Activated CD4-positive, alpha-beta T cell treated with anti-CD3 and anti-CD28 coated beads, Interleukin-2, Interleukin-6, amounts not matched to agents 100 ng/mL and 50 ng/mL, durations not matched to agents 16 hours and 8 hours (primary cell): ENCODE data around the gene FHL1.
"Not testable (repeated sequence)": the region's sequence is repeated elsewhere in the genome, so short reads cannot be mapped to it uniquely, and the experiment has no call there.

Experiments used
- DNase-seq: peaks from one replicate; pipeline ENCODE4 v3.0.0-alpha.2; 2020

FHL1 gene

DNA sequence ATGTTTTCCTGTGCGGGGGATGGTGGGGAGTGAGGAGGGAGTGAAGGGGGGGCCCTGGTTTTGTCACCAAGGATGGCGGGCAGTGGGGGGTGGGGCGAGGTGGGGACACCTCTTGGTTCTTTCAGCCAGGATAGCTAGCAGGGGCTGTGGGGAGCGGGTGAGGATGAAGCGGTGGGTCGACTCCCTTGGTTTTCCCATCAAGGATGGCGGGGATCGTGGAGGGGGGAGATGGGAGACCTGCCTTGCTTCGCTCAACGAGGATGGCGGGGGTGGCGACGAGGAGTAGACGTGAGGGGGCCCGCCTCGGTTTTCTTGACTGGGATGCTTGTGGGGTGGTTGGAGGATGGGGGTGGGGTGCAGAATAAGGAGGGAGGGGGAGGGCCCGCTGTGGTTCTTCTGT is 643 bp downstream of the FHL1 start:
- DNase-seq, result no peak

DNA sequence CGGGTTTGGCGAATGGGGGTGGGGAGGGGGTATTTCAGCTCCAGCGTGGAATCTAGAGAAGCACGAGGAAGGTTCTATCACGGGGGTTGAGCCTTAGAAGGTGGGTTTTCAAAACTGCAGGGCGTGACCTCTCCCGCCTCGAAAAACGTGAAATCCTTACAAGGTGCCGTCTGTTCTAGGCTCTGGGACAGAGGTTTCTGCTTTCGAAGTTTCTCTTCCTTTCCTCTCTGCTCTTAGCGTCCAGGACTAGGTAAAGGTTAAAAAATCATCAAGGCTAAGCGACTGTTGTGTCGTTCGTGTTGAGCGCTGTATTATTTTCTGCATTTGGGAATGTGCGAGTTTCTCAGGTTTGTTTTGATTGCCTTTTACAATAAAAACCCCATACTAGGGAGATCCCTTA is 1.1 kb downstream of the FHL1 start:
- no peak for DNase-seq

DNA sequence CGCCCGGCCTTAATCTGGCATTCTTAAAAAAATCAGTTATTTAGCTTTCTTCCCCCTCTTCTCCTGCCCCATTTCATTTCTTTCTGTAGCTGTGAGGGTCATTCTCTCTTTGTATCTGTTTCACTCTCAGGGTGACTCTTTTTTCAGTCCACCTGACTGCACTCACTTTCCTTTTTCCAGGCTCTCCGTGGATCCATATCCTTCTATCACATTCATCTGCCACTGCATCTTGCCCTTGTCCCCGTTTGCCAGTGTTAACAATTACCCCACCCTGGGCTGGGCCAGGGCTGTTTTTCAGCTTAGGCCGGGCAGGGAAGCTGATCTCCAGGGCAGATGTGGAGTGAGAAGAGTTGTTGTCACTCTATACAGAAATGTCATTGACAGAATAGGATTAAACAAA is 7.7 kb downstream of the FHL1 start:
- DNase-seq, result no peak

DNA sequence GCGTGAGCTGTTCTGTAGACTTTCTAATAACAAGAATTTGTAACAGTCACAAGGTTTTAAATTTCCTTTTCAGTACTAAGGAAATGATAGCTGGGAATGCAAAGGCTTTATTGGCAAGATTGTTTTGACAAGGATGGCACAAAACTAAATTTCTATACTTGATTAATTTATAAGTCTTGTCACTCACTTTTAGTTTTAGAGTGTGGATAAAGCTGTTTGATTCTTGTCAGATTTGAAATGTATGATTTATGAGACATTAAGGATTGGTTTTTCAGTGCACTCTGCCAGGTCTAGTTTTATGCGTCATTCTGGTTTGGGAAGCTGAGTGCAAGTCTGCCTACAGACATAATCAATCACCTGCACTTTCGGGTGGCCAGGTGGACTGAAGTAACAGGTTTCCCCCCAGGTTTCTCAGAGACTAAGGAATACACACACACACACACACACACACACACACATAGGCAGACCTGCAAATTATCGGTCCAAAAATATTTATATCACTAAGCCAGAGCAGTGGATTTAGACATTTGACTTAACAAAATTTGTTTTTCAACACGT is 9.3 kb downstream of the FHL1 start:
- DNase-seq, result no peak

DNA sequence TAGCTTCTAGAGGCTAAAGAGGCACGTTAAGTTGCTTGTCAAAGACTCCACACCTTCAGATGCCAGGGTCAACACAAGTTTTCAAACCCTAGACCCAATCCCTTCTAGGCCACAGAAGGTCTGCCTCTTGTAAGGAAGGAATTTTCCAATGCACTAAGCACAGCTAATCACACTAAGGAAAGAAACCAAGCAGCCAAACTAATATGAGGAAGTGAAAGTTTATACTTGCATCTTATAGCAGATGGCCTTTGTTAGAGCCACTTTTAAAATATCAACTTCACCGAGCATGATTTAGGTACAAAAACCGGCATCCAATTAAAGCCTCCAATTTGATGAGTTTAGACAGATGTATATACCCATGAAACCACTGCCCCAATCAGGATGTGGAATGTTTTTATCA is 9.9 kb downstream of the FHL1 start:
- DNase-seq, result no peak

DNA sequence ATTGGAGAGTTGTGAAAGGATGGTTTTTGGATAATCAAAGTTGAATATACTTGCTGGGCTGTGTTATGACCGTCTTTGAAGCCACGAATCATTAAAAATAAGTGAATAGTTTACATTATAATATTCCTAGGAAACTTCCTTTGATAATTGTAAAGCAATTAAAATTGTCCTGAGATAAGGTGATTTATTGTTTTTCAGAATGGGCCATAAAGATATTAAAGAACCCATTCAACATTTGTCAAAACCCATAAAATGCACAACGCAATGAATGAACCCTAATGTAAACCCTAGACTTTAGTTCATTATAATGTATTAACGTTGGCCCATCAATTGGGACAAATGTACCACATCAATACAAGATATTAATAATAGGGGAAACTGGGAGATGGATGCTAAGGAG is 11.4 kb downstream of the FHL1 start:
- DNase-seq, result no peak

DNA sequence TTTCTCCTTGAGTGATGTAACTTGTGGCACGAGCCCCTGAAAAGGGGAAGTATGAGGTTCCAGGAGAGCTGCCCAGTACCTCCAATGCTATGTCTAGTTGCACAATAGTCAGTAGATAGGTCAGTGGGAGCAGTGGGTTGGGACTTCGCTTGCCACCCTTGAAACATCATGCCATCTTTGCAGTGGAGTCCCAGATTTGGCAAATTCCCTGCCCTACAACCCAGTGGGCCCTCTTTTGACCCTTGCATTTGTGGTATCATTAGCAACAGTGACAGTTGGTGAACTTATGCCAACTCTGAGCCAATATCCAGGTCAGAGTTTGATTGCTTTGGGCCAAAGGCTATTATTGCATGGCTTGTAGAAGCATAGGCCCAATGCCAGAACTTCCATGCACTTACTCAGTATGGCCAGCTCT is 12.3 kb downstream of the FHL1 start:
- no peak for DNase-seq

DNA sequence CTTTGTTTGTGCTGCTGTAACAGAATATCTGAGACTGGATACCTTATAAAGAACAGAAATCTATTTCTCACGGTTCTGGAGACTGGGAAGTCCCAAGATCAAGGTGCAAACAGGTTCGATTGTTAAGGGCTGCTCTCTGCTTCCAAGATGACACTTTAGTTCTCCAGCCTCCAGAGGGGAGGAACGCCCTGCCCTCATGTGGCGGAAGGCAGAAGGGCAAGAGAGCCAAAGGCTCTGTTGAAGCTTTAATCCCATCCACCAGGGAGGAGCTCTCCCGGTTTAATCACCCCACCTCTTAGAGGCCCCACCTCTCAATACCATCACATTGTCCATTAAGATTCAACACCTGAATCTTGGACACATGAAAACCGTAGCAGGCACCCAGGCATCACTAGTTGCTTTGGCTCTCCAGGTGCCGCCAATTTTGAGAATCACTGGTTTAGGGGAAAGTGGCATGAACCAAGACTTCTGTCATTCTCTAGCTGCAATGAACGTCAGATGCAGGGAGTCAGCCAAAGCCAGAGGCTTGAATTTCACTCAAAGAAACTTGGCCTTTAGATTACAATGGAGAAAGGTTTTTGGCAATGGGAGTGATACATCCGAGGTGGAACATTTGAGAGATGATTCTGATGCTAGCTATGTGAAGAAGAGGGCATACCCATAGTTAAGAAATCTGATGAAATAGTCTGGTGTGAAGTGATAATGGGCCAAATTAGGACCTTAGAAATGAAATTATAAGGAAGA is 15.7 kb downstream of the FHL1 start:
- peak; percentile 57 for DNase-seq

DNA sequence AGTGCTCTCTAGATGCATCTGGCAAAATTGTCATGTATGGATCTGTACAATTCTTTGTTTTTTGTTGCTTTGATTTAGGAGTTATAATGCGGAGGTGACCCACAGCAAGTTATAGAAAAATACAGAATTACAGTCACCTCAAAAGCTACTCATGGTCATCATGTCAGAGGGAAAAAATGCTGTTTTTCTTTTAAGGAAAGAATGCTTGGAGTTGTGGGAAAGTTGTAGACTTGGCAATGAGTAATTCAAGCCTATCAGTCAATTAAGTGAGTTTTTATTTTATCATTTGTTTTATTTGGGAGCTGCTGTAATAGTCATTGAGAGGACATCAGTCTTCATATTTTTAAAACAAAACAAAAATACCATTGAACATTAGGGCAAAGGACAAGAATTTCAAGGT is 16.4 kb downstream of the FHL1 start:
- no peak for DNase-seq

DNA sequence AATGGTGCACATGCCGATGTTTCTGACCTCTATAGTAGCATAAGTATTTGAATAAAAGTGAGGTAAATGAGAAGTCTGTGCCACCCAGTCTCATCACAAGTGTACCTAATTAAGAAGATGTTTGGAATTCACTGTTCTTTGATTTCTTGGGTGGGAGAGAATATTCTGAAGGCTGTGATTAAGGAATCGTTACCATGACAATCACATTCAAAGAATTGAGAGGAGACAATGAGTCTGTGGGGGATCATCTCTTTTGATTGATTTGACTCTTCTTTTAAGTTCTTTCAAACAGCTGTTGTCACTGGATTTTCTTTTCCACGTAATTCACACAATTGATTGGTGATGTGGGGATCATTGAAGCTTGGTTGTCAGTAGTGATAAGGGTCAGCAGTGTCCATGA is 18.1 kb downstream of the FHL1 start:
- DNase-seq, result no peak

DNA sequence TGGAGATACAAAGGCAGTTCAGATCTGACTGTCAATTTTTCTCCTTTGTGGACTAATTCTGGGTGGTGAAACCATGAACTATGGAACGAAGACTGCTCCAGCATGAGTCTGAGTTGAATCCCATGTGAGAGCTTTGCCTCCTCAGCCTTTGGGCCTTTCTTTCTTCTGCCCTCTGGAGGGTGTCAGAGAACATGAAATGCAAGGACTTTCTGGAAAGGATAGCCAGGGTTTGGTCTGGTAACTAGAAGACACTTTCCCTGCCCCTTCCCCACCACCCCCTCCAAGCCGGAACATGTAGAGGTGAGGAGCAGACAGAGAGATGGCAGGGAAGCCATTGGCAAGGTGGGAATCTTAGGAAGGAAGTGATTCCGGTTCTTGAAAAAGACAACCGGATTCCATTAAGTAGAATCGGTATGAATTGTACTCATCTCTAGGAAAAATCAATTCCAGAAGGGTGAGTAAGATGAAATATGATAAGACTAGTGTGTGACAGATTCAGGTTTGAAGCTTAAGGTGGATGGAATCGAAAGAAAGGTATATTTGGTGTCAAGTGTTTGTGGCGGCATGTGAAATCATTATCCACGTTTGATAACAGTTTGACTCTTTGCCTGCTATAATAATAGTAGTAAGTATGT is 19.0 kb downstream of the FHL1 start:
- DNase-seq, result no peak

DNA sequence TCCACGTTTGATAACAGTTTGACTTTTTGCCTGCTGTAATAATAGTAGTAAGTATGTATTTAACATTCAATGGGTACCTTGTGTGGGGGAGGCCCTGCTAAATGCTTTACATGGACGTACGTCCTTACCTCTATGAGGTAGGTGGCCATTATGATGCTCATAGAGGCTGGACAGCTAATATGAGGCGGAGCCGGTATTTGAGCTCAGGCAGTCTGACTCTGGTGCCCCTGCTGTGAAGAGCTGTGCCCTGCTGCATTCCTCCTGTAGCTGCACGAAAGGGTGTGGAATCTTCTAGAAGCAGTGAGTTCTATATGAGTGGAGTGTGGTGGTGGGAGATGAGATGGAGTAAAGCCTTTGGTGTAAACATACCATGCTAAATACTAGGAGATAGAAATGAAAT is 20.7 kb downstream of the FHL1 start:
- not testable (repeated sequence) for DNase-seq

DNA sequence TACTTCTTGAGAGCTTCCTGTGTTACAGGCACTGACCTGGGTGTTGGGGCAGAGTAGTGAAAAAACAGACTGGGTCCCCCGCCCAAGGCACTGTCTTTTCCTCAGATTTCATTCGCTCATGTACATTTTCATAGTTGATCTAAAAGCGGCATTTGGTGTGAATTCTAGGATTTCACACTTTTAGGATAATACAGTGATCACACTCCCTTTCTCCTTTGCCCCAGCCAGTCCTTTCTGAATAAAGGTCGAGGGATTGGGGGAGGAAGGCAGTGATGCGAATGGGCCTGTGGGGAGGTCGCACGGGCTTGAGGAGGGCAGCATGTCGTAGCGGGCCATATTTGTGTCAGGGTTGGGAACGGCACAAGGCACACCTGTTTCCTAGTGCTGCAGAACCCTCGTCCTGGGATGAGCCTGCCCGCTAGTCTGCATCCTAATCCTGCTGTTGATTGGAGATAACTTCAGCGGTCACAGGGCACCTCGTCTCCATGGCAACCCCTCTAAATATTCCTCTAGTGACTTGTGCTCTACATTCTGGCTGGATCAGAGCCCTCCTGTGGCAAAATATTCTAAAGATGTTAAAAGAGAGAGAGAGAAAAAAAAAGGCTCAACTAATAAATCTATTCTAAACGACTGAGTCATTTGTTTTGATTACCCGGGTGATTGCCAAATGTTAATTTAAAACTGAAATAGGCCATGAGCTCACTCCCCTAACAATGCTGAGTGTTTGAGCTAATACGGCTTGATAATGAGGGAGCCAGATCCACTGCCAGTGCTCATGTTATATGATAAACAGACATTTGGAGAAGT is 21.8 kb downstream of the FHL1 start:
- no peak for DNase-seq

DNA sequence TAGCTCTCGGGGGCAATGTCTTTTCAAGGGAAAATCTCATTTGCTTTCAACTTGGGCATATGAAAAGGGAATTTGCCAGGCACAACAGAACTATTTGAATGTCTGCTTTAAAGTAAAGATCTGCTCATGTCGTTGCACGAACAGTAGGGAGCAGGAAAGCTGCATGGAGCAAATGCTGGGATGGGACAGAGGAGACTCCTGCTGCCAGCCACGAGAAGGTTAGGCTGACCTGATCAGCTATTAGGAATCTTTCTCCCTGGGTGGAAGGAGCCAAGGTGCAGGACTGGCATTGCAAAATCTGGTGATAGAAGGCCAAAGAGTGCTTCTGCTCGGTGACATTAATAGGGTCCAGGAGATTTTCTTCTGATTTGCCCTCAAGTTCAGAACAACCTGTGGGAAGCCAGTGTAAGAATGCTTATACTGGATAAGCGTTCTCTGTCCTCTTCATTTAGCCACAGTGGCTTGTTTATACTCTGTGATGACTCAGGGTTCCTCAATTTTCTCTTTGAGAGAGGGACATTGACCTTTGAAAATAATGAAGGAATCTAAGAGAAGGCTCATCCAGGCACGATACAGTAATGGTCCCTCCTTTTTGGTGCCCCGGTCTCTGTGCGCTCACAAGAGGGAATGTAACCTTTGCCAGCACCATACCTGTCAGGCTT is 22.9 kb downstream of the FHL1 start:
- no peak for DNase-seq

DNA sequence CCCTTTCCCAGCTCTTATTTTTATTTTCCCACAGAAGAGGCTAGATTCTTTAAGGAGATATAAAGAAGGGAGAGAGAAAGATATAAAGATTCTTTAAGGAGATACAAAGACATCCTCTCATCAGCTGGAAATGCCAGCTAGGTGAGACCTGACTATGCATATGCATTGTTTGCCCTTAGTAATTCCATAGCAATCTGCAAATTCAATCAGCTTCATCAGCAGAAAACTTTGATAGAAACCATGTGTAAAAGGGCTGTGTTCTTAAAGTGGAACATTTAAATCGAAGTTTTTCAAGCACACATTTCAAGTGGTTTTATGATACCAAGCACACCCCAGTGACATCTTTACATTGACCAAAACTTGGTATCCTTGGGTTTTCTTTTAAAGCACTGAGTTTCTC is 24.1 kb downstream of the FHL1 start:
- DNase-seq, result no peak

DNA sequence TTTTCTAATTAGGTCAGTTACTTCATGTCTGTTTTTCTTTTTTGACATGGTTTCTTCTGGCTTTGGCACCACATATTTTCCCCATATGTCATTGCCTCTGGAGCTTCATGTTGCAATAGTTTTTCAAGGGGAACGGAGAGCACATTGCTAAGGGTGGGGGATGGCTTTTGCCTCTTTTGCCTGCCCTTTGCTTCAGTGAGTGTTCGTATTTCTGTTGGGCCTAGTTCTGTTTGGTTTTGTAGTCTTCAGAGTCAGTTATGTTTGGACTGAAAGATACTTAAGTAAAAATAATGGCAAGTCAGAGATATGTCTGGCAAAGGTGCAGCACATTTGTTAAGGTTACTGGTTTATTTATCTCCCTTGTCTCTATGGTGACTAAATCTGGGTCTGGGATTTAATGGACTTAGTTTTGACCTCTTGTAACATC is 29.1 kb downstream of the FHL1 start:
- DNase-seq, result no peak

DNA sequence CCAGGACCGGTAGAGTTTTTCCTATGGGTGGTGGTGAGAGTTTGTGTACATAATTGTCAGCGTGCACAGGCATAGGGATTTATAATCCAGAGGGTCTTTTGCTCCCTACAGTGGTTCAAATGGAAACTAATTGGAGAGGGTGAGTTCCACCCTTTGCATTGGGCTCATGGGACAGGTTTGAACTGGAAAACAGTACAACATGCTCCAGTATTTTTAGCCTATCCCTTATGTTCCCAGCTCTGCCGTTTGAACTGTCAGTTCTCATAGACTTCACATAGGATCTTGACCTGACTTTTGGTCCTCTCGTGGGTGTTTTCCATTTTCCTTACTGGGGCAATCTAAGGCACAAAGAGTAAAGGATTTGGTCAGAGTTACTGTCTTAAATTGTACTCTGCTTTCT is 31.8 kb downstream of the FHL1 start:
- DNase-seq, result no peak

DNA sequence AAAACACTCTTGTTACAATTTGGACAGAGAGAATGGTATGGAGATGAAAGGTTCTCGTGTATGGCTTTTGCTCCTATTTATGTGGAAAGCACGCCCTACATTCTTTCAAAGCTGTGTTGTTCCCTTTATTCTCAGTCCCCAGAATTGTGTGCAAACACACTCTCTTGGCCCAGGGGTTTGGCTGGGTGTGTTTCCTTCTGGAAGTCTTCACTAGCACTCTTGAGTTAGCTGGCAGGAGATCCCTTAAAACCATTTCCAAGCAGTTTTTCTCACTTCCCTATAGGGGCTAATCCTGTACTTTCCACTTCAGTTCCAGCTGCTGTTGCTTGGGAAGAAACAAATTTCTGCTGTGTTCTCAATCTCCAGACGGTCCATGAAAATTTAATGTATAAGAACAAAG is 35.1 kb downstream of the FHL1 start:
- no peak for DNase-seq

DNA sequence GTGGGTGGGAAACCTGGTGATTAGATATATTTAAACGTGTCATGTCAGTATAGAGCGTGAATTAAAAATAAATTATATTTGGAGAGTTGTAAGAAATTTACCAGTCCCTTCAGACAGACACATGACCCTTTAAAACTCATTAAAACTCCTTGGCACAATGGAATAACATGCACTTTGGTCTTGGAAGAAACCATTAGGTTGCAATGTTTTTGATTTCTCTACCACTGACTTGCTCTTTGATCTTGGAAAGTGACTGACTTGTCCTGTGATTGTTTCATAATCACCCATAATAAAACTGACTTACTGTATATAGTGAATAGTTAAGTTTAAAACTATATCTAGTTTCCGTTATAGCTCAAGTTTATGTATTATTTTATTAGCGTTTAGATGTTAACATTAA is 35.8 kb downstream of the FHL1 start:
- no peak for DNase-seq

DNA sequence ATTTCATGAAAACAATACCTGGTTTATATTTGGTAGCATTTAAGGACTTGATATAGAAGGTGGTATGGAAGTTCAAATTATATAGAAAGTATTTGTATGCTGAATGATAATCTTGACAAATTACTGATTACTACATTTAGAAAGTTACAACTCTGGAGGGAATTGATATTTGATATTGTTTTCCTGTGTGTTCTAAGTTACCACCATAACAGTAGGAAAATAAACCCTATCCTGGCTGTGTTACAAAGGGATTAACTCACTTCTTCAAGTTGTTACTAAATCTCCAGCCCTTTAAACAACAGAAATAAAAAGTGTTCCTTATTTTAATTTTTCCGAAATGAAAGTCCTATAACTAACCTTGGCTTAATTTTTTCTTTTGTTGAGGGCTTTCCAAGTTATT is 36.6 kb downstream of the FHL1 start:
- DNase-seq, result no peak

DNA sequence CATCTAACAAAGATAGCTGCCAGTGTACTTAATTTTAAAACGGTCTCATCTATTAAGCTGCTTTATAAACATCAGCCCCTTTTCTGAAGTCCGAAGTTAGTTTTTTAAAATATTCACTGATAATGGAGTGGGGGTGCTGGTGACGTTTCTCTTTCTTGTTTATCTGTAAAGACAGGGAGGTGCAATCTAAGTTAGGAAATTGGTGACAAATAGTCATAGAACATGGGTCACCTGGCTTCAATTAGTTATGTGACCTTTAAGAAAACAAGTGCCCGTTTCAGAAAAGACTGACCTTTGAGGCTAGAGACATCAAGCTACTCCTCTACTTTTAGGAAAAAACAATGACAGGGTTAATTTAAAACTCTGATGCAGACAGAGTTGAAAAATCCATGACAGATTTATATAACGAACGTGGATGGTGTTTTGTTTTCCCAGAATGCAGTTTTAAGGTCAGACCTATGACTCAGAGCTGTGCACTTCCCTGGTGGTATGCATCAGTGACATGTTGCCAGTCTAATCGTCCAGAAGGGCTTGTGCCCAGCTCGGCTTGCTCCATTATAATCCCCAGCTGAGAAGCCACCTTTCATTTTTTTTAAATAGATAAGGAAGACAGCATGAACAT is 38.2 kb downstream of the FHL1 start:
- no peak for DNase-seq

DNA sequence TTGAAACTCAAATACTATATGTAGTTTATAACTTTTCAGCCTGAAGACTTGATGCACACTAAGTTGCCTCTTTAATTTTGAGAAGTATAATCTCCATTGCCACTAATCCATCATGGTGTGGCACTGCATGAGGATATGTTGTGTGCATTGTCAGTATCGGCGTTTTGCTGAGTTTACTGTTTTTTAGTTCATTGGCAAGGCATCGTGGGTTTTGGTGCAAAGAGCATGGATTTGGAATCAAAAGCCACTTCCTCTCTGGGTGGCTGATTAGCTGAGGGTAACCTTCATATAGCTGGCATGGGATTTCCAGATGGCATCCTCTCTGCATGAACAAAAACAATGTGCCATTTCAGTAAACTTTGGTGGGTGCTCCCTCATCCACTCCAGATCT is 38.7 kb downstream of the FHL1 start:
- no peak for DNase-seq

DNA sequence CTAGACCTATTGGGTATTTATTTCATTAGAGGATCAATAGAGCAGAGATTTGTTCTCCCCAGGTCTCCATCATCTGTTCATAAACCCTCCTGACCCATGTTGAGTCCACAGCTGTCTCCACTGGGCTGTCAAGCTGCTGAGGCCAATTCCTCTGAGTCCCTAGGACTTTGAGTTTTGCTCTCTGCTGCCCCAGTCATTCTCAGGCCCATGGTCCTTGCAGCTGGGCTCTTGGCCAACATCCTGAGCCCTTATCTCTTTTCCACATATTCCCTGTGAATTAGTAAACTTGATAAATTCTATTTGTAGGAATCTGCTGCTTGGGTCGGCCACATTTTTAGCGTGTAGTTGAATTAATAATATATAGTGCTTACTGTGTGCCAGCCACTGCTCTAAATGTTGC is 41.9 kb downstream of the FHL1 start:
- DNase-seq, result no peak
